ENCODE data around the gene PALLD. TPM values are rescaled to one million over a fixed set of nuclear protein-coding genes. Genes with fewer than 3 reads are reported as not detected.

The PALLD gene
- total RNA-seq, 1 experiment from 2014 or later: 27.6 TPM

- Mint-ChIP-seq H3K9me3 (ENCODE audit: low read depth, unreplicated experiment) (no peaks in the 10 kb centered on the region), H3K27me3 (ENCODE audit: unreplicated experiment) (no peaks in the 10 kb centered on the region), H3K4me3 (ENCODE audit: low read depth, unreplicated experiment) (no peak overlapping the region), H3K36me3 (ENCODE audit: insufficient read depth, unreplicated experiment) (no peaks in the 10 kb centered on the region), H3K27ac (ENCODE audit: unreplicated experiment) (no peak overlapping the region), H3K4me1 (ENCODE audit: low read depth, unreplicated experiment) (no peaks in the 10 kb centered on the region)
- DNase-seq: no peak
- BruUV-seq (replicated peaks): no TSS peak
- no peak for TF ChIP-seq CTCF (IDR thresholded peaks at IDR 0.05; ENCODE audit: unreplicated experiment)
- CTCF ChIA-PET: no interaction called here
- intact Hi-C loops (cut with micrococcal nuclease; ENCODE audit: unreplicated experiment): no loop called here
Measured at GRCh38 chr4:168740691-168741090, 243.8 kb downstream of the PALLD start.

- Mint-ChIP-seq H3K36me3 (ENCODE audit: insufficient read depth, unreplicated experiment) (no peaks in the 10 kb centered on the region), H3K9me3 (ENCODE audit: low read depth, unreplicated experiment) (no peaks in the 10 kb centered on the region), H3K27me3 (ENCODE audit: unreplicated experiment) (no peaks in the 10 kb centered on the region), H3K4me3 (ENCODE audit: low read depth, unreplicated experiment) (no peak overlapping the region), H3K27ac (ENCODE audit: unreplicated experiment) (no peak overlapping the region), H3K4me1 (ENCODE audit: low read depth, unreplicated experiment) (no peaks in the 10 kb centered on the region)
- intact Hi-C loops (cut with micrococcal nuclease; ENCODE audit: unreplicated experiment): no loop called here
- no peak for TF ChIP-seq CTCF (IDR thresholded peaks at IDR 0.05; ENCODE audit: unreplicated experiment)
- DNase-seq: no peak
- BruUV-seq (replicated peaks): no TSS peak
- CTCF ChIA-PET: no interaction called here
Measured at GRCh38 chr4:168741281-168742173, 244.7 kb downstream of the PALLD start.

- no peaks in the 10 kb centered on the region for H3K4me1 Mint-ChIP-seq (ENCODE audit: low read depth, unreplicated experiment)
- H3K4me3 Mint-ChIP-seq (ENCODE audit: low read depth, unreplicated experiment): no peak overlapping the region
- no peak for DNase-seq
- H3K27me3 Mint-ChIP-seq (ENCODE audit: unreplicated experiment): no peaks in the 10 kb centered on the region
- no peak overlapping the region for H3K27ac Mint-ChIP-seq (ENCODE audit: unreplicated experiment)
- no peak for TF ChIP-seq CTCF (IDR thresholded peaks at IDR 0.05; ENCODE audit: unreplicated experiment)
- intact Hi-C loops (cut with micrococcal nuclease; ENCODE audit: unreplicated experiment): no loop called here
- no peaks in the 10 kb centered on the region for H3K36me3 Mint-ChIP-seq (ENCODE audit: insufficient read depth, unreplicated experiment)
- no TSS peak for BruUV-seq (replicated peaks)
- no peaks in the 10 kb centered on the region for H3K9me3 Mint-ChIP-seq (ENCODE audit: low read depth, unreplicated experiment)
- CTCF ChIA-PET: no interaction called here
Measured at GRCh38 chr4:168743131-168743530, 246.3 kb downstream of the PALLD start.

- Mint-ChIP-seq H3K27ac (ENCODE audit: unreplicated experiment) (no peak overlapping the region), H3K27me3 (ENCODE audit: unreplicated experiment) (no peaks in the 10 kb centered on the region), H3K4me3 (ENCODE audit: low read depth, unreplicated experiment) (no peak overlapping the region), H3K36me3 (ENCODE audit: insufficient read depth, unreplicated experiment) (no peaks in the 10 kb centered on the region), H3K9me3 (ENCODE audit: low read depth, unreplicated experiment) (no peaks in the 10 kb centered on the region), H3K4me1 (ENCODE audit: low read depth, unreplicated experiment) (no peaks in the 10 kb centered on the region)
- BruUV-seq (replicated peaks): no TSS peak
- CTCF ChIA-PET: no interaction called here
- TF ChIP-seq CTCF (IDR thresholded peaks at IDR 0.05; ENCODE audit: unreplicated experiment): no peak
- intact Hi-C loops (cut with micrococcal nuclease; ENCODE audit: unreplicated experiment): no loop called here
- no peak for DNase-seq
Measured at GRCh38 chr4:168743601-168744000, 246.7 kb downstream of the PALLD start.

Data from Calu3 (cell line).